DMS79 (cell line): Measurements from ENCODE around the gene IRF1.

ENCODE experiments used
- DNase-seq: peaks from one replicate; lab custom pipeline; 2025; lab: John Stamatoyannopoulos, UW

The IRF1 gene

GRCh38 chr5:132460846-132461568, 29.6 kb downstream of the IRF1 start:
- DNase-seq = no peak

- DNase-seq = no peak
Observed at GRCh38 chr5:132459983-132460838, 30.4 kb downstream of the IRF1 start.

DNA sequence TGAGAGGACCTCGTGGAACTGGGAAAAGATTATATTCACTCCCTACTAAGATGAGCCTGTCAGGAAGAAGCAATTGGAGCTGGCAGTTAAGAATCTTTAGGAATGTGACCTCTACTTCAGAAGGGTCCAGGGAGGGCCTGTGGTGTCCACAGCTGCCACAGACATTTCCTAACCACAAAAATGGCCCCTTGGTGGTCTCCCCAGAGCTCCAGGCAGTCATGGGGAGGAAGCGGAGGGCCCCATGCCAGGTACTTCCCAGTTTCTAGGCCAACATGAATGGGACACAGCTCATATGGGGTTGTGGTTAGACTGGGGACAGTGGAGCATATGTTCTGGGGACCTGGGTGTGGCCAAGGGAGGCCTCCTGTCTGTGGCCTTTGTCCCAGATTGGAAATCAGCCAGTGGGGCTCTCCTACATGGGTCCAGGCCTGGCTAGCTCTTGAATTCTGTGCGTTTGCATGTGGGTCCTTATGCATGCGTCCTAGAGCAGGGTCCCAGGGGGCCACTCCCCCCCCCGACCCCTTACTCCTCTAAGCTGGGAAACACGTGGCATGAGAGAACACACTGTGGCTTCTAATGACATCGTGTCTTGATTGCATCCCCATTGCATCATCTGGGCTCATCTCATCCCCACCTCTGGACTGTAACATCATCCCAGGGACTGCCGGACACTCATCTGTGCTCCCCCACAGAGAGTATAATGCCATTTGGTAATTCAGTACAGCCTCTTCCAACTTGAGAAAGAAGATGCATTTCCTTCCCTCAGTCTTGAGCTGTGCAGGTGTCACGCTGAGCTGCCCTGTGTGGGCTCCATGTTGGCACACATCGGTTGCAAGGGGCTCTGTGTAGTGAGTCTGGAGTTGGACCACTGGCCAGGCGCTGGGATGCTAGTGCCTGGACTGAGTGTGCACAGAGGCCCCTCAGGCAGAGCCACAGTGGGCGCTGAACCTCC, 31.3 kb downstream of the IRF1 start:
- no peak for DNase-seq

GRCh38 chr5:132458651-132459030, 31.9 kb downstream of the IRF1 start:
- DNase-seq = no peak

DNA sequence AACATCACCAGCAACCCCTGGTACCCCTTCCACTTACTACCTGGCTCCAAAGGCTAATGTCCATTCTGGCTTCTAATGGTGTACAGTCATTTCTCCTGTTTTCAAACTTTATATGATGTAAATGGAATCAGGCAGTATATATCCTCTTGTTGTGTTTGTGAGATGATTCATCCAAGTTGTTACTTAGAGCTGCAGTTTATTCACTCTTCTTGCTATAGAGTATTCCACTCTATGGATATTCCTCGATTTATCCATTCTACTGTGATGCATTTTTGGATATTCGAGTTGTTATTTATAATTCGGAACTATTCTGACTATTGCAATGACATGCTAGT, 32.4 kb downstream of the IRF1 start:
- no peak for DNase-seq

GRCh38 chr5:132457371-132458225, 33.0 kb downstream of the IRF1 start:
- DNase-seq = no peak

DNA sequence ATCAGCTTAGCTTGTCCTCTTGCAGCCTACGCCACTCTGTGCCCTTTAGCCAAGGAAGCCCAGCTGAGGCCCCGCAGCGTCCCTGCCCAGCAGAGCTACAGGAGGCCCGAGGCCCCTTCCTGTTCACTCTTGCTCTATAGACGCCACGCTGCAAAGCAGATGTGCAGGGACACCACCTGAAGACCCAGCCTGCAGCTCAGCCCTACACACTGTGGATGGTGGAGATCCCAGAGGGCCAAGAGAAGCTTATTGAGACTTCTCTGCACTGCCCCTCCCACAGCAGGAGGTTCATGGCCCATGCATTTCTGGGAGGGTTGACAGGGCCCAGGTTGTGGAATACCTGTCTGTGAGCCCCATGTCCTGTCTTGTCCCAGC, 33.6 kb downstream of the IRF1 start:
- DNase-seq = no peak

GRCh38 chr5:132456296-132456986, 34.1 kb downstream of the IRF1 start:
- DNase-seq = no peak

DNA sequence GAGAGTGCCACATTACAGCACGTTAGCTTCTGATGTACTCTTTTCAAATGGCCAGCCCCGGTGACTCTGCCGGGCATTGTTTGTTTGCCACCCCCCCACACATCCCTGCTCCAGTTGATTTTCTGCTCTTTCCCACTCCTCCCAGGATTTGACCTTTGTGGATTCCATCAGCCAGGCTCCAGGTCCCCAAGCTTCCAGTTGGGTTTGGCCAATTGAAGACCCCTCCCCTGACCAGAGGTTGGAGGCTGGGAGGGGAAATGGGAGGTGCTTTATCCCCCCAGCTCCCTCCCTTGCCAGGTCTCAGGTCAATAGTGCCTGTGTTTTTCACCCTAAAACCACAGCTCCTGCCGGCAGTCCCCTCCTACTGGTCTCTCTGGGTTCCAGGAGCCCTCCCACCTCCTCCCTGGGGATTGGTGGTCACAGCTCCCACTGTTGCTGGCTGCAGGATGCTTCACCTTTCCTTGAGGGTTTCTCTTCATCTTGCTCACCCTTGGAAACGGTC, 34.9 kb downstream of the IRF1 start:
- no peak for DNase-seq

DNA sequence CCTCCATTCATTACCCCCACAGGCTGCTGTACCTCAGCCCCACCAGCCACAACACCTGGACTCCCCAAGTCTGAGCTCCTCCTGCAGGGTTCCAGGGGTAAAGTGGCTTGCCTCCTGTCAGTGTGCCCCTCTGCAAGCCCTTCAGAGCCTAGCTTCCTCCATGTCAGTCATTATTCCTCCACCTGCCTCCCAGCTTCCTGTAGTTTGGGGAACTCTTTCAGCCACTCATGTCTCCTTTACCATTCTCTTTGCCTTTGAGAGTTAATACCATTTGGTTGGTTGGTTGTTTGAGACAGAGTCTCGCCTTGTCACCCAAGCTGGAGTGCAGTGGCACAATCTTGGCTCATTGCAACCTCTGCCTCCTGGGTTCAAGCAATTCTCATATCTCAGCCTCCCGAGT, 36.2 kb downstream of the IRF1 start:
- DNase-seq = no peak

DNA sequence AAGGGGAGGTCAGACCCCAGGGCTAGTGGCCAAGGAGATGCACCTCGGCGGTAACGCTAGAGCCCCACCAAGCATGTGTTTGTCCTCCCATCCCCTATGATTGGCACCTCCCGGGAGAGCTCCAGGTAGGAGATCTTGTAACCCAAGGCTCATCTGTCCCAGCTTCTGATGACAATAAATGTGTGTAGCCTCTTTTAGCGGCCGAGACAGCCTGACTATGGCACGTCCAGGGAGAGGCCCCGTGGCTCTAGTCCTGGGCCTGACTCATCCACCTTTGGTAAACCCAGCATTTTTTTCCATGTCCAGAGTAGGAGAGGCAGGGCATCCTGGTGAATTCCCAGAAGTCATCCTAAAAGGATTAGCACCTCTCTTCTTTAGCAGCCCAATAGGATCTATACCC, 39.2 kb downstream of the IRF1 start:
- DNase-seq = no peak

GRCh38 chr5:132449060-132449459, 41.5 kb downstream of the IRF1 start:
- DNase-seq = no peak

DNA sequence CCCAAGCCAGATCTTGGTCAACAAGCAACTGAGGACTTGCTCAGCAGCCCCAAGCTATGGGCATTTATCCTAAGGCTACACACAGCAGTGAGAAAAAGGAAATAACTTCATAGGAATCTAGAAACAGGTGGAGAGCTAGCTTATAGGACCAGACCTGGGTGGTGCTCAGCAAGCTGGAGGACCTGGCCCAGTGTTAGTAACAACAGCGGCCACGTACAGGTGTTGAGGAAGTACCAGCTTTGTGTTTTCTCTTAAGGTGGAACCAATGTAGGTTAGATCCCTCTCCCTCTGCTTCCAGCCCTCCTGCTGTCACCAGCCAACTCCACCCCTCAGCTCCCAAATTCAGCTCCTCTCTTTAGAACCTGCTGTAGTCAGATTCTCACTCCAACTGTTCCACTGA, 43.4 kb downstream of the IRF1 start:
- DNase-seq = no peak

DNA sequence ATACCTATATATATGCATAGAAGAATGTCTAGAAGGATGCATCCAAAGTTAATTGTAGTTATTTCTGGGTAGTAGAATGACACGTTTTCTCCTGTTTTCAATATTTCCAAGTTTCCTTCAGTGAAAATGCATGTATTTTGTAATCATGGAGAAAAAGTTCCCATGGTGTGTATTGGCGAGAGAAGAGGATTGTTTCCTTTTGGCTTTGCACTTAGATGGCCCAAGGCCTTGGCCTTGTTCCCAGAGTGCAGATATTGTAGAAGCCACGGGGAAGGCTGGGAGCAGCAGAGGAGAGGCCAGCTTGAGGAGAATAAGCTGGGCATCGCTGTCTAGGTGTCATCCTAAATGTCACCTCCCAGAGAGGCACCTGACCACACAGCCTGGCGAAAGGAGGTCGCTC, 44.0 kb downstream of the IRF1 start:
- no peak for DNase-seq

GRCh38 chr5:132445930-132446329, 44.6 kb downstream of the IRF1 start:
- no peak for DNase-seq

GRCh38 chr5:132445640-132445923, 45.0 kb downstream of the IRF1 start:
- no peak for DNase-seq

- DNase-seq = no peak
Observed at GRCh38 chr5:132444841-132445639, 45.5 kb downstream of the IRF1 start.

GRCh38 chr5:132444061-132444460, 46.5 kb downstream of the IRF1 start:
- DNase-seq = no peak

GRCh38 chr5:132439521-132440089, 51.0 kb downstream of the IRF1 start:
- DNase-seq = no peak

DNA sequence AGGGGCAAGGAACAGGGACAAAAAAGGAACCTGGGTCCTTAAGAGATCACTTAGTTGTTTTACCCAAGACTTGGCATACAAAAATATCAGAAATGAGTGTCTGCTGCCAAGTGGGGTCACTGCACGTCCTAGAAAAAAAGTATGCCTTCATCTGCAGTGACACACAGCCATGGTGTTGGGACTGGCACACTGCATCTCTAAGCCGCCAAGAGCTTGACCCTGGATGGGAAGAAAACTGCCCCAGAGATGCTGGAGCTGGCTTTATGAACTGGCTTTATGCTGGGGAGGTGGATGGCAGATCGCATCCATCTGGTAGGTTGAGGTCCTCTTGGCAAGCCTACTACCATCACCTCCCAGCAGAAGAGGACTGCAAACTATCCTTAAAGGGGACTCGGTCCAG, 51.7 kb downstream of the IRF1 start:
- no peak for DNase-seq
